ENCODE data around the gene WDPCP. TPM values are rescaled to one million over a fixed set of nuclear protein-coding genes. Genes with fewer than 3 reads are reported as not detected.
"Not testable (repeated sequence)": the region's sequence is repeated elsewhere in the genome, so short reads cannot be mapped to it uniquely, and the experiment has no call there.

WDPCP gene
- total RNA-seq, 2 experiments from 2014 or later: 7.8 to 8.0 TPM

GRCh38 chr2:63346411-63346810, 241.9 kb downstream of the WDPCP start:
- no peak for DNase-seq
- Mint-ChIP-seq H3K4me3 (no peak overlapping the region), H3K4me1 (no peaks in the 10 kb centered on the region), H3K27me3 (no peaks in the 10 kb centered on the region), H3K27ac (no peak overlapping the region), H3K9me3 (peaks cover 24% of the 10 kb centered on the region), H3K36me3 (peaks cover 52% of the 10 kb centered on the region)

GRCh38 chr2:63345285-63345633, 243.0 kb downstream of the WDPCP start:
- peaks cover 48% of the 10 kb centered on the region for H3K36me3 Mint-ChIP-seq
- H3K9me3 Mint-ChIP-seq: peaks cover 21% of the 10 kb centered on the region
- H3K4me1 Mint-ChIP-seq: no peaks in the 10 kb centered on the region
- DNase-seq: no peak
- H3K4me3 Mint-ChIP-seq: no peak overlapping the region
- no peaks in the 10 kb centered on the region for H3K27me3 Mint-ChIP-seq
- H3K27ac Mint-ChIP-seq: no peak overlapping the region

GRCh38 chr2:63344575-63345284, 243.5 kb downstream of the WDPCP start:
- H3K4me1 Mint-ChIP-seq: no peaks in the 10 kb centered on the region
- H3K27ac Mint-ChIP-seq: no peak overlapping the region
- peaks cover 16% of the 10 kb centered on the region for H3K9me3 Mint-ChIP-seq
- DNase-seq: no peak
- H3K36me3 Mint-ChIP-seq: peaks cover 43% of the 10 kb centered on the region
- H3K27me3 Mint-ChIP-seq: no peaks in the 10 kb centered on the region
- no peak overlapping the region for H3K4me3 Mint-ChIP-seq

GRCh38 chr2:63343397-63344109, 244.7 kb downstream of the WDPCP start:
- Mint-ChIP-seq H3K27me3 (no peaks in the 10 kb centered on the region), H3K9me3 (peaks cover 19% of the 10 kb centered on the region), H3K27ac (no peak overlapping the region), H3K36me3 (peaks cover 39% of the 10 kb centered on the region), H3K4me3 (no peak overlapping the region), H3K4me1 (no peaks in the 10 kb centered on the region)
- no peak for DNase-seq

- Mint-ChIP-seq H3K36me3 (peaks cover 31% of the 10 kb centered on the region), H3K27me3 (no peaks in the 10 kb centered on the region), H3K4me3 (no peak overlapping the region), H3K4me1 (no peaks in the 10 kb centered on the region), H3K9me3 (peaks cover 20% of the 10 kb centered on the region), H3K27ac (no peak overlapping the region)
- no peak for DNase-seq
Measured at GRCh38 chr2:63340443-63340842, 247.8 kb downstream of the WDPCP start.

- no peak for DNase-seq
- Mint-ChIP-seq H3K27ac (no peak overlapping the region), H3K27me3 (no peaks in the 10 kb centered on the region), H3K4me1 (no peaks in the 10 kb centered on the region), H3K4me3 (no peak overlapping the region), H3K36me3 (peaks cover 13% of the 10 kb centered on the region), H3K9me3 (peaks cover 14% of the 10 kb centered on the region)
Measured at GRCh38 chr2:63334910-63335309, 253.4 kb downstream of the WDPCP start.

- no peak for DNase-seq
- H3K4me1 Mint-ChIP-seq: no peaks in the 10 kb centered on the region
- no peak overlapping the region for H3K4me3 Mint-ChIP-seq
- no peak overlapping the region for H3K27ac Mint-ChIP-seq
- no peaks in the 10 kb centered on the region for H3K27me3 Mint-ChIP-seq
- H3K9me3 Mint-ChIP-seq: peaks cover 36% of the 10 kb centered on the region
- H3K36me3 Mint-ChIP-seq: peaks cover 51% of the 10 kb centered on the region
Measured at GRCh38 chr2:63326473-63326872, 261.8 kb downstream of the WDPCP start.

GRCh38 chr2:63323662-63324061, 264.6 kb downstream of the WDPCP start:
- H3K4me3 Mint-ChIP-seq, H3K4me1 Mint-ChIP-seq, H3K27ac Mint-ChIP-seq, DNase-seq, H3K27me3 Mint-ChIP-seq: not testable (repeated sequence)
- Mint-ChIP-seq H3K36me3 (peaks cover 44% of the 10 kb centered on the region), H3K9me3 (peaks cover 35% of the 10 kb centered on the region)

- not testable (repeated sequence) for H3K27me3 Mint-ChIP-seq, H3K4me3 Mint-ChIP-seq, H3K4me1 Mint-ChIP-seq, H3K27ac Mint-ChIP-seq, DNase-seq
- Mint-ChIP-seq H3K9me3 (peaks cover 36% of the 10 kb centered on the region), H3K36me3 (peaks cover 38% of the 10 kb centered on the region)
Measured at GRCh38 chr2:63321973-63322372, 266.3 kb downstream of the WDPCP start.

GRCh38 chr2:63320669-63321068, 267.6 kb downstream of the WDPCP start:
- no peaks in the 10 kb centered on the region for H3K27me3 Mint-ChIP-seq
- no peak for DNase-seq
- H3K36me3 Mint-ChIP-seq: peaks cover 42% of the 10 kb centered on the region
- no peak overlapping the region for H3K4me3 Mint-ChIP-seq
- H3K4me1 Mint-ChIP-seq: no peaks in the 10 kb centered on the region
- H3K27ac Mint-ChIP-seq: no peak overlapping the region
- H3K9me3 Mint-ChIP-seq: peaks cover 35% of the 10 kb centered on the region

GRCh38 chr2:63310614-63311013, 277.7 kb downstream of the WDPCP start:
- H3K4me3 Mint-ChIP-seq: no peak overlapping the region
- H3K36me3 Mint-ChIP-seq: peaks cover 70% of the 10 kb centered on the region
- peaks cover 35% of the 10 kb centered on the region for H3K9me3 Mint-ChIP-seq
- DNase-seq: no peak
- H3K4me1 Mint-ChIP-seq: no peaks in the 10 kb centered on the region
- no peak overlapping the region for H3K27ac Mint-ChIP-seq
- H3K27me3 Mint-ChIP-seq: no peaks in the 10 kb centered on the region

- Mint-ChIP-seq H3K27me3 (no peaks in the 10 kb centered on the region), H3K9me3 (peaks cover 52% of the 10 kb centered on the region), H3K4me1 (no peaks in the 10 kb centered on the region), H3K36me3 (peaks cover 82% of the 10 kb centered on the region), H3K4me3 (no peak overlapping the region), H3K27ac (no peak overlapping the region)
- no peak for DNase-seq
Measured at GRCh38 chr2:63301481-63301880, 286.8 kb downstream of the WDPCP start.

- Mint-ChIP-seq H3K9me3 (peaks cover 52% of the 10 kb centered on the region), H3K4me3 (no peak overlapping the region), H3K4me1 (no peaks in the 10 kb centered on the region), H3K27ac (no peak overlapping the region), H3K27me3 (no peaks in the 10 kb centered on the region), H3K36me3 (peaks cover 80% of the 10 kb centered on the region)
- DNase-seq: no peak
Measured at GRCh38 chr2:63300835-63301234, 287.4 kb downstream of the WDPCP start.

GRCh38 chr2:63287956-63288355, 300.3 kb downstream of the WDPCP start:
- no peak overlapping the region for H3K27ac Mint-ChIP-seq
- H3K27me3 Mint-ChIP-seq: no peaks in the 10 kb centered on the region
- peaks cover 31% of the 10 kb centered on the region for H3K36me3 Mint-ChIP-seq
- no peak overlapping the region for H3K4me3 Mint-ChIP-seq
- H3K9me3 Mint-ChIP-seq: peaks cover 37% of the 10 kb centered on the region
- H3K4me1 Mint-ChIP-seq: no peaks in the 10 kb centered on the region
- no peak for DNase-seq

- H3K4me1 Mint-ChIP-seq, H3K27me3 Mint-ChIP-seq, H3K4me3 Mint-ChIP-seq, DNase-seq, H3K27ac Mint-ChIP-seq: not testable (repeated sequence)
- Mint-ChIP-seq H3K9me3 (peaks cover 44% of the 10 kb centered on the region), H3K36me3 (peaks cover 33% of the 10 kb centered on the region)
Measured at GRCh38 chr2:63286520-63286919, 301.8 kb downstream of the WDPCP start.

- Mint-ChIP-seq H3K4me3 (no peak overlapping the region), H3K27me3 (no peaks in the 10 kb centered on the region), H3K27ac (no peak overlapping the region), H3K4me1 (no peaks in the 10 kb centered on the region), H3K9me3 (peaks cover 54% of the 10 kb centered on the region), H3K36me3 (peaks cover 44% of the 10 kb centered on the region)
- no peak for DNase-seq
Measured at GRCh38 chr2:63283273-63283672, 305.0 kb downstream of the WDPCP start.
